Mucosa of rectum (tissue), 2 donors: ENCODE results near the gene IGFALS.

Source experiments
- H3K27ac ChIP-seq, 2 donors: one replicate each; pipeline ENCODE4 v1.7.0; 2013; ENCODE audit warnings: inconsistent platforms in 2 of 2, low read depth in 2 of 2, low read length in 2 of 2
- H3K27me3 ChIP-seq, 2 donors: one replicate each; pipeline ENCODE4 v1.7.0; 2013; ENCODE audit warnings: low read length in 2 of 2; ENCODE audit not compliant: control insufficient read depth in 2 of 2, insufficient read depth in 2 of 2
- H3K36me3 ChIP-seq, 2 donors: one replicate each; pipeline ENCODE4 v1.7.0; 2013; ENCODE audit warnings: low read length in 2 of 2; ENCODE audit not compliant: control insufficient read depth in 2 of 2, insufficient read depth in 2 of 2
- H3K4me1 ChIP-seq, 2 donors: one replicate each; pipeline ENCODE4 v1.7.0; 2013; ENCODE audit warnings: low read length in 2 of 2, mild to moderate bottlenecking in 1 of 2; ENCODE audit not compliant: control insufficient read depth in 2 of 2, insufficient read depth in 2 of 2
- H3K4me3 ChIP-seq, 2 donors: one replicate each; pipeline ENCODE4 v1.7.0; 2013; ENCODE audit warnings: low read length in 2 of 2
- H3K9ac ChIP-seq, 2 donors: one replicate each; pipeline ENCODE4 v1.7.0; 2013; ENCODE audit warnings: low read length in 2 of 2, low read depth in 1 of 2, mild to moderate bottlenecking in 1 of 2
- H3K9me3 ChIP-seq, 2 donors: one replicate each; pipeline ENCODE4 v1.7.0; 2013; ENCODE audit warnings: low read length in 2 of 2; ENCODE audit not compliant: control insufficient read depth in 2 of 2
- donor health status: healthy.
- donor health status: Normal muscosa, but diverticular disease.

Gene IGFALS

DNA sequence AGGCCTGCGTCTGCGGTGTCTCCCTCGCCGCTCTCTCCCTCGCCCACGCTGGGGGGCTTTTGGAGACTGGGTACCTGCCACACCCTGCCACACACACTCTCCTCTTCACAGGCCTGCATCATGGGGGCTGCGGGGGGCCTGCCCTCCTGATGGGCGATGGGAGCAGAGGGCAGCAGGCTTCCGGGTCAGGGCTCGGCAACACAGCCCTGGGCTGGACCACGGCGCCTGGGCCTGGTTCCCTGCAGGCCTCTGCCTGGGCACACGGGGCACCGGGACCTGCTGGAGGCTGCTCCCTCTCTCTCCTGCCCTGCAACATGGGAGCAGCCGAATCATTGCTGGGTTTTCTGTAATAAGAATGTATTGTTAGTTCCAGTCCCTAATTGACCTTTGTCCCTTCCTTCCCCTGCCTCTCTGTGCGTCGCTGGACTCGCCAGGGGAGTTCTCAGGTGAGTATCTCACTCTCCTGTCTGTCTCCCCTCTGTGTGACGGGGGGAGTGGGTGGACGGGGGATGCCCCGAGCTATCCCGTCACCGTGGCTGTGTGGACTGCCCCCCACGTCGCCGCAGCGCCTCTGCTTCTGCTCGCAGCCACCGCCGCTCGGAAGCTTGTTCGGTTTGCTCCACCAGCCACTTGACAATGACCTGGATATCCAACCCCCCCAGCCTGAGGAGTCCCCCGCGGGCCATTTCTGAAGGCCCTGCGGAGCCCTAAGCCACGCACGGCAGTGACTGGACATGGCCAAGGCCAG lies 35.6 kb downstream of the IGFALS start:
- peak overlapping the region; percentile 81 for H3K27ac ChIP-seq
- no peaks in the 10 kb centered on the region for H3K9me3 ChIP-seq
- H3K9ac ChIP-seq, result peak overlapping the region in 1 of 2 donors; percentile 62
- no peaks in the 10 kb centered on the region for H3K27me3 ChIP-seq
- peaks cover 11 to 15% of the 10 kb centered on the region in 2 donors for H3K36me3 ChIP-seq
- H3K4me3 ChIP-seq, result peak overlapping the region; percentile 15 to 34
- peaks cover 13 to 15% of the 10 kb centered on the region in 2 donors for H3K4me1 ChIP-seq

DNA sequence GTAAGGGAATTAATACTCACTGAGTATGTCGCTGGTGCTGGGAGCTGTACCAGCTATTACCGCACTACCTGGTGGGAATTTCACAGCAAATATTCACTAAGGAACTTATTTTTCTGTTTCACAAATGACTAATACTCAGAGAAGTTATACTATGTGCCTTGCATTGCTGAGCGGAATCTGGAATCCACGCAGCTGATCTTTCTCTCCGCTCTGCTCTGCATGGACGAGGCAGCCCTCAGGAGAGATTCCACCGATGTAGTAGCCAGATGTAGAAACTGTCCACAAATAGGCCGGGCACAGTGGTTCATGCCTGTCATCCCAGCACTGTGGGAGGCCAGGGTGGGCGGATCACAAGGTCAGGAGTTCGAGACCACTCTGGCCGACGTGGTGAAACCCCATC lies 39.3 kb downstream of the IGFALS start:
- Histone ChIP-seq H3K9me3 (no peaks in the 10 kb centered on the region), H3K4me1 (peaks cover 13 to 15% of the 10 kb centered on the region in 2 donors), H3K4me3 (no peak overlapping the region), H3K27ac (no peak overlapping the region), H3K36me3 (peaks cover 17 to 23% of the 10 kb centered on the region in 2 donors), H3K27me3 (no peaks in the 10 kb centered on the region), H3K9ac (no peak overlapping the region)

DNA sequence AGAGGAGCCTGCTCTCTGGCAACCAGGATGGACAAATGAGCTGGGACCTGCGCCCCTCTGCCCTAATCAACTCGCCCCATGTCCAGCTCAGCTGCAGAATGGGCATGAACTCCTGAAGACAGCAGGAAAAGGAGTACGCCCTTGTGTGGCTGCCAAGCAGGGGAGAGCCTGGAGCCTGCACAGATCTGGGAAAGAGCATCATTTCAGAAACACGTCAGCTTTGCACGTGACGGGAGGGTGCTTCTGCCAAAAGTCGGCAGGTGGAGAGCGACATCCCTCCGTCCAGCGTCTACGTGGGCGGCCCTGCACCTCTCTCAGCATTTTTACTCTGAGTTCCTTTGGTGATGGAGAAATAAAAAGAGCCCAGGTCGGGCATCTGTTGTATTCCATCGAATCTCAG lies 40.7 kb downstream of the IGFALS start:
- H3K27ac ChIP-seq, result no peak overlapping the region
- no peak overlapping the region for H3K4me3 ChIP-seq
- no peak overlapping the region for H3K9ac ChIP-seq
- peaks cover 31 to 35% of the 10 kb centered on the region in 2 donors for H3K36me3 ChIP-seq
- no peaks in the 10 kb centered on the region for H3K9me3 ChIP-seq
- H3K27me3 ChIP-seq, result no peaks in the 10 kb centered on the region
- H3K4me1 ChIP-seq, result peaks cover 7 to 8% of the 10 kb centered on the region in 2 donors

DNA sequence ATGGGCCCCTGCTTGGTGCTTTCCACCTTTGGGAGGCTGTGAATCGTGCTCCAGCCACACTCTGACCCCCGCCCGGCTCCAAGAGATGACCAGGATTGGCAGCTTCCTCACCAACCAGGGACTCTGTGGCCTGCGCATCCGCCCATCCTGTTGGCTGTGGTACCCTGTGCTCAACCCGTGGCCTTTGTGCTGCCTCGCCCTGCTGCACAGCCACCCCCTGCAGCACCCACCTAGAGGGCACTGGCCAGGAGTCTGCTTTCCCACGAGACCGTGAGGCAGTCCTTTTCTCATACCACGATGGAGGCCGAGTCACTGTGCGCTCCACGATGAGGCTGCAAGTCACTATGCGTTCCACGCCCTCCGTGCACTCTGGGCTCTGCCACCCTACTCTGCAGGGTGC lies 41.6 kb downstream of the IGFALS start:
- no peak overlapping the region for H3K9ac ChIP-seq
- H3K4me3 ChIP-seq, result no peak overlapping the region
- peaks cover 0 to 3% of the 10 kb centered on the region in 2 donors for H3K4me1 ChIP-seq
- no peak overlapping the region for H3K27ac ChIP-seq
- H3K27me3 ChIP-seq, result no peaks in the 10 kb centered on the region
- peaks cover 39 to 42% of the 10 kb centered on the region in 2 donors for H3K36me3 ChIP-seq
- no peaks in the 10 kb centered on the region for H3K9me3 ChIP-seq

DNA sequence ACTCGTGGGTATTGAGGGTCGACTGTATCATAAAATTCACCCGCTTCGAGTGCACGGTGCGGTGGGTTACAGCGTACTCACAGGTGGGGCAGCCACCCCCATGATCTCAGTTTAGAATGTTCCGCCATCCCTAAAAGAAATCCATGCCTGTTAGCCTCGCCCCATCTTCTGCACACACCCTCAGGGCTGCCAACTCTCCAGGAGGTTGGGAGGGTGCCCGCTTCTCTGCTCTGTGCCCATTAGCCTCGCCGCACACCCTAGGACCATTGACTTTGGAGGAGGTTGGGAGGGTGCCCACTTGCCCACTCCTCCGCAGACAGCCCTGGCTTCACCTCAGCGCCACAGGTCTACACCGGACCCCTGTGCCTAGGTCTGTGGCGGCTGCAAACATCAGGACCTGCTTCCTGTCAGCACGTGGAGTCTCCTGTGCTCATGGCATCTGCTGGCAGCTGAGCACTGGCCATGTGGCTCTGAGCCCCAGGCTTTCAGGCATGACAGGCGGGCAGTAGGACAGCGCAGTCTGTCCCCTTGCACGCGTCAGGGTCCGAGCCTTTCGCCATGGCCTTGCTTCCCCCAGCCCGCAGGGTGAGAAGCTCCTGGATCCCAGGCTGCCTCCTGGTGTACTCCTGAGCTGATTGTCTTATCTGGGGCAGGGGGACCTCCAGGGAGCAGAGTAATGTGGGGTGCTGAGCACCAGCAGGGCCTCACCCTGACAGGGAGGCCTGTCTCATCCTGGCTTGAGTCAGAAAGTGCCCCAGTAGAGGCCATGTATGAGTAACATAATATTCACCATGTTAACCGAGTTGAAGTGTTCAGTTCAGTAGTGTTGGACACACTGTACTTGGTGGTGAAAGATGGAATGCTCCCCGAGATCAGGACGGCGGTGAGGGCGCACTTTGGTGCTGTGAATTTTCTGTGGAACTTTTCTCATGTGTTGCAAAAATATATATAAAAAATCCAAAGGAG lies 44.1 kb downstream of the IGFALS start:
- no peaks in the 10 kb centered on the region for H3K9me3 ChIP-seq

DNA sequence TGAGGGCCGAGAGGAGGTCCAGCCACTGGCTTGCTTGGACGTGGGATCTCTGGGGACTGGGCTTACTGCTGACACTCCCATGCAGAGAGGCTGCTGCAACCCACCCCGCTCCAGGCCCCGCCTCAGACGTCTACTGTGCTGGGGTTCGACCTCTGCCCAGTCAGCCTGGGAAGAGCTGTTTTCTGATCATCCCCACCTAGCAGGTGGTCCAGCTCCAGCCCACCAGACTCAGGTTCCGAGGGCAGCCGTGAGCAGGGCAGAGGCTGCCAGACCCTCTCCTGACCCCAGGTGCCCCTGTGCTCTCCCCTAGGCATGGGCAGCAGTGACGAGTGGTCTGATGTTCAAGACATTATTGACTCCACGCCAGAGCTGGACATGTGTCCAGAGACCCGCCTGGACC lies 45.6 kb downstream of the IGFALS start:
- no peak overlapping the region for H3K4me3 ChIP-seq
- H3K9ac ChIP-seq, result no peak overlapping the region
- no peaks in the 10 kb centered on the region for H3K4me1 ChIP-seq
- peaks cover 55 to 57% of the 10 kb centered on the region in 2 donors for H3K36me3 ChIP-seq
- no peaks in the 10 kb centered on the region for H3K27me3 ChIP-seq
- no peak overlapping the region for H3K27ac ChIP-seq
- H3K9me3 ChIP-seq, result no peaks in the 10 kb centered on the region

More for the DNA sequence above, 44.1 kb downstream of the IGFALS start:
- no peak overlapping the region for H3K9ac ChIP-seq
- H3K27ac ChIP-seq, result no peak overlapping the region
- H3K36me3 ChIP-seq, result peaks cover 50 to 53% of the 10 kb centered on the region in 2 donors
- H3K4me3 ChIP-seq, result no peak overlapping the region
- no peaks in the 10 kb centered on the region for H3K27me3 ChIP-seq
- H3K4me1 ChIP-seq, result no peaks in the 10 kb centered on the region

DNA sequence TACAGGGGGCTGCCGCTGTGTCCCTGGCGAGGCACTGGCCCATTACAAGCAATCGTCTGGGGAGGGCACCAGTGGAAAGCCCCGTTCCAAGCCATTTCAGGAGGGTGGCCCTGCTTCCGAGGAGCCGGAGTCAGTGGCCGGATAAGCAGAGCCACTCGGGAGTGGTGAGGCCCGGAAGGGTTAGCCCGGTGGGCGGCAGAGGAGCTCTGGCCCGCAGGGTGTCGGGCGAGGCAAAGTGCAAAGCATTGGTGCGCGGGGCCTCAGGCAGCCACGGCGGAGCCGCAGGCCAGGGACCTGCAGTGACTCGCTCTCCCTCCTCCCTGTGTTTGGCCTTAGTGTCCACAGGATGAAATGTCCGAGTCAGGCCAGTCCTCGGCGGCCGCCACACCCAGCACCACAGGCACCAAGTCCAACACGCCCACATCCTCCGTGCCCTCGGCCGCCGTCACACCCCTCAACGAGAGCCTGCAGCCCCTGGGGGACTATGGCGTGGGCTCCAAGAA lies 46.8 kb downstream of the IGFALS start:
- no peak overlapping the region for H3K27ac ChIP-seq
- H3K27me3 ChIP-seq, result no peaks in the 10 kb centered on the region
- H3K9me3 ChIP-seq, result no peaks in the 10 kb centered on the region
- peaks cover 50 to 51% of the 10 kb centered on the region in 2 donors for H3K36me3 ChIP-seq
- no peak overlapping the region for H3K4me3 ChIP-seq
- no peak overlapping the region for H3K9ac ChIP-seq
- H3K4me1 ChIP-seq, result no peaks in the 10 kb centered on the region

DNA sequence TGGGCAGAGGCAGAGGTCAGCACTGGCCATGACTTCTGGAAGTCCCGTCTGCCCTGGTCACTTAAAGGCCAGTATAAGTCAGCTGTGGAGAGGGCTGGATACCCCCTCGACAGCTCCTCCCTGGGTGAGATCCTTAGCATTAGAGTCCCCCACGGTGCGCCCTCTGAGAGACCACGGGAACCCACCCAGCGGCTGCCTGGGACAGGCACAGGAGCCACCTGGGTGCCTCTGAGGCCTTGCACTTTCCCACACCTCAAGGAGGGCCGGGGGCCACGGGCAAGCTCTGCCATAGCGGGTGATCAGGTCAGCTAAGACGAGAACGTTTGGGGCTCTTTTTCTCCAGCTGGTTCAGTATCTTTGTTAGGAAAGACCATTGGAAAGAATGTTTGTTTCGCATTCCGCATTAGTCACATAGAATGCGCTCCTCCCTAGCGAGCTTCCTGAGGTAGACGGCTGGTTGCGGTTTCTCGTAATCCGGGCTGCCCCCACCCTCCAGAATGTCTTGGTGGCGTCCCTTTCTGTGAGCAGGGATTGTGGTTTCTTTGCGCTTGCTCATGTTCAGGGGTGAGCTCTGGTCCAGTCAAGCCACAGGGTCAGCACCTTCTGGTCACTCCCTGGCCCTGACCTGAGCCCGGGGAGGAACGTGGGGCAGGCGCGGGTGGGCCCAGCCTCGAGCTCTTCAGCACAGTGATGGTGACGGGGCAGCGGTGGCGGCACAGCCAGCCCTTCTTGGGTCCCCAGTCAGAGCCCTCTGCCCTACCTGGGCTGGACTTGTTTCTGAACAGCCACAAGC lies 47.4 kb downstream of the IGFALS start:
- H3K9me3 ChIP-seq, result no peaks in the 10 kb centered on the region
- H3K9ac ChIP-seq, result no peak overlapping the region
- H3K27ac ChIP-seq, result no peak overlapping the region
- no peaks in the 10 kb centered on the region for H3K27me3 ChIP-seq
- no peak overlapping the region for H3K4me3 ChIP-seq
- no peaks in the 10 kb centered on the region for H3K4me1 ChIP-seq
- peaks cover 46 to 48% of the 10 kb centered on the region in 2 donors for H3K36me3 ChIP-seq

DNA sequence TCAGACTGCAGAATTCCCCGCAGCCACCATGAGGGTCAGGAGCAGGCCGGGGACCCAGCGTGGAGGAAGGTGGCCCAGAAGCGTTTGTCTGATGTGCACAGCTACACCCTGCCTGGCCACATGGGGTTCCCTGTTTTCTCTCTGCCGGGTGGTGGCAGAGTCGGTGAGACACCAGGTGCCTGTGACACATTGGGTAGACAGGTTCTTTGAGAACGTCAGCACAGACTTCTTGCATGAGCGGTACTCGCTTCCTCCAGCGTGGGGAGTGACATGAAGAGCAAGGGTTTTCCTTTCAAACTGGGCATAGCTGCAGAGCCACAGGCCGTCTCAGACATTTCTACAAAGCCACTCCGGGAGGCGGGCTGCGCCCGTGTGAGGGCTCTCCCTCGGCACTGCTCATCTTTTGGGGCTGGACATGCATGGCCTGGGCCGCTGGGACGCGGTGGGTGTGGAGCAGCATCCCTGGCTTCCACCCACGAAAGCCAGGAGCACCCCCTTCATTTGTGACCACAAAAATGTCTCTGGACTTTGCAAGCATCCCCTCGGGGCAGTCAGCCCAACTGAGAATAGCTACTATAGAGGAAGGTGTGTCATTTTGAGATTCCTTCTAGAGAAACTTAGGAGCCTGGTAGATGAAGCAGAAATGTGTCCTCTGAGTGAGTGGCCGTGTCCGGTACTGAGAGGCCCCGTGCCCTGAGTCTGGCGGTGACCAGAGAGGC lies 48.2 kb downstream of the IGFALS start:
- Histone ChIP-seq H3K9ac (no peak overlapping the region), H3K4me3 (no peak overlapping the region), H3K27me3 (no peaks in the 10 kb centered on the region), H3K27ac (no peak overlapping the region), H3K4me1 (no peaks in the 10 kb centered on the region), H3K9me3 (no peaks in the 10 kb centered on the region), H3K36me3 (peaks cover 44 to 51% of the 10 kb centered on the region in 2 donors)
